Liver (tissue), 10 donors: ENCODE measurements around the gene LCA5L. TPM values are rescaled to one million over a fixed set of nuclear protein-coding genes. Genes with fewer than 3 reads are reported as not detected.

Experiments
- DNase-seq: peaks from one replicate; pipeline ENCODE4 v3.0.0-alpha.2; 2017; ENCODE audit warnings: low spot score
- H3K27ac ChIP-seq, 2 donors: one replicate each; pipeline ENCODE4 v1.7.0; 2013; ENCODE audit warnings: inconsistent platforms in 2 of 2, low read length in 2 of 2, control low read depth in 1 of 2, low read depth in 1 of 2, mild to moderate bottlenecking in 1 of 2
- H3K27me3 ChIP-seq, 4 donors: one replicate each; pipeline versions ENCODE4 v1.6.1 to v1.7.0; 2013; ENCODE audit warnings: low read length in 3 of 4, inconsistent platforms in 1 of 4, mild to moderate bottlenecking in 1 of 4, moderate library complexity in 1 of 4; ENCODE audit not compliant: control insufficient read depth in 4 of 4, insufficient read depth in 4 of 4
- H3K36me3 ChIP-seq, 4 donors: one replicate each; pipeline versions ENCODE4 v1.6.1 to v1.7.0; 2013; ENCODE audit warnings: low read length in 3 of 4, mild to moderate bottlenecking in 3 of 4, low read depth in 1 of 4, moderate library complexity in 1 of 4; ENCODE audit not compliant: control insufficient read depth in 4 of 4, insufficient read depth in 3 of 4
- H3K4me1 ChIP-seq, 4 donors: one replicate each; pipeline versions ENCODE4 v1.6.1 to v1.7.0; 2013; ENCODE audit warnings: low read length in 3 of 4, mild to moderate bottlenecking in 3 of 4, moderate library complexity in 1 of 4; ENCODE audit not compliant: control insufficient read depth in 4 of 4, insufficient read depth in 4 of 4
- H3K4me3 ChIP-seq, 3 donors: one replicate each; pipeline versions ENCODE4 v1.6.1 to v1.7.0; 2013; ENCODE audit warnings: low read length in 3 of 3, control low read depth in 1 of 3, low read depth in 1 of 3, mild to moderate bottlenecking in 1 of 3
- H3K9ac ChIP-seq, 2 donors: one replicate each; pipeline ENCODE4 v1.7.0; 2013; ENCODE audit warnings: low read length in 2 of 2, mild to moderate bottlenecking in 2 of 2, moderate library complexity in 2 of 2, control low read depth in 1 of 2, low read depth in 1 of 2
- H3K9me3 ChIP-seq, 4 donors: one replicate each; pipeline versions ENCODE4 v1.6.1 to v1.7.0; 2013; ENCODE audit warnings: low read length in 3 of 4; ENCODE audit not compliant: control insufficient read depth in 4 of 4
- GABPA ChIP-seq, 2 donors: IDR thresholded peaks in 1 of 2; conservative IDR thresholded peaks in 1 of 2; 2 replicates each; pipeline ENCODE4 v1.6.1; 2016; ENCODE audit warnings: antibody characterized with exemption in 2 of 2, mild to moderate bottlenecking in 1 of 2, moderate library complexity in 1 of 2
- MAX ChIP-seq: IDR thresholded peaks from 2 replicates; pipeline ENCODE4 v1.6.1; 2016; ENCODE audit warnings: antibody characterized with exemption
- NR2F2 ChIP-seq: IDR thresholded peaks from 2 replicates; pipeline ENCODE4 v1.6.1; 2016; ENCODE audit warnings: antibody characterized with exemption
- RXRA ChIP-seq, 2 donors: IDR thresholded peaks; 2 replicates each; pipeline ENCODE4 v1.6.1; 2017 to 2018; ENCODE audit warnings: antibody characterized with exemption in 2 of 2, mild to moderate bottlenecking in 1 of 2
- TAF1 ChIP-seq: conservative IDR thresholded peaks from 2 replicates; pipeline ENCODE4 v1.6.1; 2016; ENCODE audit warnings: antibody characterized with exemption, mild to moderate bottlenecking
- WGBS: extraction: QIAGEN DNeasy Blood & Tissue Kit; methylation state at CpG from one replicate; pipeline ENCODE4 v1.1.7; 2013; 5-methylcytosine and 5-hydroxymethylcytosine counted together
- polyA plus RNA-seq, 2 donors: library from polyadenylated mRNA; stranded (reverse) in 1 of 2; unstranded in 1 of 2; fragments of 200-250 nt in 1 of 2; fragments of >200 nt in 1 of 2; fragmentation: Nextera tagmentation in 1 of 2; extraction: Ambion mirVana in 1 of 2; gene quantifications; one replicate each; pipeline versions ENCODE4 v1.2.1 to v1.2.3, GENCODE V29; 2013 to 2015
- small RNA-seq: library from RNA; depleted of rRNA; stranded (forward); fragments of <200 nt; gene quantifications from one replicate; pipeline ENCODE3, GENCODE V24; 2014
- total RNA-seq, 2 donors: library from RNA; depleted of rRNA; stranded (reverse); fragments of >200 nt; gene quantifications; one replicate each; pipeline ENCODE4 v1.2.3, GENCODE V29; 2014
- donor health status: healthy.
- donor health status: healthy.
- donor health status: healthy.
- donor health status: healthy.
- donor health status: healthy.

LCA5L gene
- total and polyA plus RNA-seq, 4 donors, result 0.19 to 1.6 (median 0.99) TPM

GRCh38 chr21:39359382-39359781 is 86.2 kb downstream of the LCA5L start:
- TF ChIP-seq TAF1, result no peak
- no peak for TF ChIP-seq MAX
- TF ChIP-seq RXRA (IDR thresholded peaks at IDR 0.05), result no peak
- TF ChIP-seq NR2F2, result no peak
- TF ChIP-seq GABPA (IDR thresholded peaks at IDR 0.05 in 1 of 2, conservative IDR thresholded peaks at IDR 0.05 in 1 of 2), result no peak
- Histone ChIP-seq H3K9me3 (no peaks in the 10 kb centered on the region), H3K36me3 (no peaks in the 10 kb centered on the region), H3K4me1 (no peaks in the 10 kb centered on the region), H3K27me3 (no peaks in the 10 kb centered on the region), H3K4me3 (no peak overlapping the region), H3K9ac (no peak overlapping the region), H3K27ac (no peak overlapping the region)
- WGBS, result 76% methylated on average over 4 of the region's 4 CpGs
- DNase-seq, result no peak

Small RNA genes within 50 kb of the gene (small RNA-seq; reads per million reads assigned to genes)
- gene MIR6508, result not detected

Other genes with a start within 250 kb of the LCA5L start
- 10 to 100 TPM; 25.9 to 56.6 TPM for gene BRWD1, start 132.1 kb downstream of the LCA5L start, total RNA-seq
- gene BRWD1, start 132.1 kb downstream of the LCA5L start, polyA plus RNA-seq, result 10 to 100 TPM in 1 of 2 donors, 1 to 10 TPM in 1; 5.2 to 15.9 TPM
- 10 to 100 TPM; 34.6 to 92.3 TPM for gene HMGN1, start 96.7 kb downstream of the LCA5L start, total RNA-seq
- gene HMGN1, start 96.7 kb downstream of the LCA5L start, polyA plus RNA-seq, result 10 to 100 TPM; 41.2 to 68.8 TPM
- gene SH3BGR, start 6.2 kb upstream of the LCA5L start, total RNA-seq, result under 1 TPM; 0.33 to 0.92 TPM
- 1 to 10 TPM; 3.1 to 5.4 TPM for gene SH3BGR, start 6.2 kb upstream of the LCA5L start, polyA plus RNA-seq
- under 1 TPM; 0.05 to 0.33 TPM for gene B3GALT5, start 167.2 kb upstream of the LCA5L start, total RNA-seq
- under 1 TPM; 0.07 to 0.14 TPM for gene B3GALT5, start 167.2 kb upstream of the LCA5L start, polyA plus RNA-seq